A549 (cell line): ENCODE measurements around the gene SACM1L. TPM values are rescaled to one million over a fixed set of nuclear protein-coding genes. Genes with fewer than 3 reads are reported as not detected.

Source experiments
- ATAC-seq, 2 experiments: fragments of 200-7000 bp in 1 of 2; fragments of >200 bp in 1 of 2; cut with Nextera tagmentation in 1 of 2; cut with Tn5 transposase in 1 of 2; 3 replicates each; pipeline versions ENCODE4 v1.8.0 to v1.9.1; 2018 to 2020; ENCODE audit warnings: mild to moderate bottlenecking in 1 of 2, moderate library complexity in 1 of 2
- CTCF ChIA-PET: fragments of 300-600 bp; sonication (Branson Sonifier 250); formaldehyde crosslinking; extraction: SDS; loops from one replicate; lab custom pipeline; 2021; ENCODE audit warnings: antibody characterized with exemption, inconsistent platforms; lab: Yijun Ruan, JAX
- POLR2A ChIA-PET: fragments of 350-600 bp; formaldehyde crosslinking; extraction: SDS; loops from one replicate; lab custom pipeline; 2021; ENCODE audit warnings: antibody characterized with exemption, inconsistent platforms; lab: Yijun Ruan, JAX
- DNase-seq, 2 experiments: peaks; one replicate each; pipeline versions ENCODE4 v3.0.0 to v3.0.0-alpha.2; 2011 to 2016; ENCODE audit warnings: low read depth in 1 of 2, low spot score in 1 of 2
- FAIRE-seq: peaks from 2 replicates; lab custom pipeline; 2011; peaks lifted over from hg19 to GRCh38; lab: Jason Lieb, UNC
- H3K27ac ChIP-seq, 2 experiments: fragments of >200 bp; sonication (Bioruptor Twin); formaldehyde crosslinking; 3 replicates each; pipeline ENCODE4 v1.5.1; 2016 to 2017
- H3K4me1 ChIP-seq: fragments of >200 bp; sonication (Bioruptor Twin); formaldehyde crosslinking; 3 replicates; pipeline ENCODE4 v1.6.1; 2016
- H3K4me2 ChIP-seq: fragments of >200 bp; sonication (Bioruptor Twin); formaldehyde crosslinking; 3 replicates; pipeline ENCODE4 v1.6.1; 2016
- H3K4me3 ChIP-seq: fragments of >200 bp; sonication (Bioruptor Twin); formaldehyde crosslinking; 3 replicates; pipeline ENCODE4 v1.5.1; 2016
- H3K9me3 ChIP-seq: fragments of >200 bp; sonication (Bioruptor Twin); formaldehyde crosslinking; 3 replicates; pipeline ENCODE4 v1.6.1; 2016
- BHLHE40 ChIP-seq: IDR thresholded peaks from 2 replicates; pipeline ENCODE4 v1.6.1; 2012; ENCODE audit warnings: low read depth, low read length, inconsistent platforms
- CHD2 ChIP-seq: fragments of 150-350 bp; IDR thresholded peaks from 2 replicates; pipeline ENCODE4 v1.6.1; 2014; ENCODE audit warnings: low read length; ENCODE audit not compliant: partially characterized antibody
- CTCF ChIP-seq: fragments of >200 bp; sonication (Bioruptor Twin); formaldehyde crosslinking; IDR thresholded peaks from 3 replicates; pipeline ENCODE4 v1.5.1; 2016
- E2F6 ChIP-seq: IDR thresholded peaks from 2 replicates; pipeline ENCODE4 v1.6.1; 2012; ENCODE audit warnings: low read depth, borderline replicate concordance
- EHMT2 ChIP-seq: fragments of 200-600 bp; sonication (generic); IDR thresholded peaks from 2 replicates; pipeline ENCODE4 v1.6.1; 2016; ENCODE audit warnings: antibody characterized with exemption, low read depth, mild to moderate bottlenecking, moderate library complexity
- ELK1 ChIP-seq: fragments of 150-350 bp; IDR thresholded peaks from 2 replicates; pipeline ENCODE4 v1.6.1; 2014; ENCODE audit warnings: low read depth, mild to moderate bottlenecking, low read length
- EP300 ChIP-seq, 2 experiments: fragments of >200 bp; sonication (Bioruptor Twin); formaldehyde crosslinking; IDR thresholded peaks; 2 replicates in 1 of 2; 3 replicates in 1 of 2; pipeline ENCODE4 v1.6.1; 2016 to 2017
- FOSL2 ChIP-seq, 2 experiments: fragments of 450-650 bp in 1 of 2; fragments of >200 bp in 1 of 2; sonication (Bioruptor Twin) in 1 of 2; formaldehyde crosslinking; IDR thresholded peaks; 2 replicates each; pipeline versions ENCODE4 v1.5.0 to v1.6.1; 2016 to 2020; ENCODE audit warnings: mild to moderate bottlenecking in 1 of 2, moderate library complexity in 1 of 2
- HOXA7 ChIP-seq: fragments of 250-450 bp; sonication (Bioruptor Pico); IDR thresholded peaks from 2 replicates; pipeline ENCODE4 v1.5.0; 2020; ENCODE audit warnings: mild to moderate bottlenecking, moderate library complexity
- HOXB13 ChIP-seq: fragments of 250-450 bp; sonication (Bioruptor Pico); IDR thresholded peaks from 2 replicates; pipeline ENCODE4 v1.5.0; 2020; ENCODE audit warnings: low read depth, mild to moderate bottlenecking, moderate library complexity
- HOXB5 ChIP-seq: fragments of 250-450 bp; sonication (Bioruptor Pico); IDR thresholded peaks from 2 replicates; pipeline ENCODE4 v1.5.0; 2020; ENCODE audit warnings: mild to moderate bottlenecking, moderate library complexity
- JUN ChIP-seq, 2 experiments: fragments of >200 bp; sonication (Bioruptor Twin); formaldehyde crosslinking; IDR thresholded peaks; 2 replicates in 1 of 2; 3 replicates in 1 of 2; pipeline ENCODE4 v1.6.1; 2016 to 2017
- JUNB ChIP-seq: fragments of >200 bp; sonication (Bioruptor Twin); formaldehyde crosslinking; IDR thresholded peaks from 2 replicates; pipeline ENCODE4 v1.6.1; 2016
- MAX ChIP-seq: IDR thresholded peaks from 2 replicates; pipeline ENCODE4 v1.6.1; 2012
- MYC ChIP-seq: IDR thresholded peaks from 2 replicates; pipeline ENCODE4 v1.6.1; 2012; ENCODE audit warnings: mild to moderate bottlenecking, inconsistent platforms, low read length, improper control_type of control experiment, borderline replicate concordance
- NR3C1 ChIP-seq: fragments of >200 bp; sonication (Bioruptor Twin); formaldehyde crosslinking; IDR thresholded peaks from 3 replicates; pipeline ENCODE4 v1.6.1; 2017
- POLR2A ChIP-seq: IDR thresholded peaks from 2 replicates; pipeline ENCODE4 v1.6.1; 2012; ENCODE audit warnings: mild to moderate bottlenecking, low read length
- POLR2AphosphoS2 ChIP-seq: conservative IDR thresholded peaks from 2 replicates; pipeline ENCODE4 v1.6.1; 2012; ENCODE audit warnings: low read length, improper control_type of control experiment, inconsistent platforms
- RCOR1 ChIP-seq: fragments of 150-350 bp; IDR thresholded peaks from 2 replicates; pipeline ENCODE4 v1.6.1; 2014; ENCODE audit warnings: antibody characterized with exemption, low read length, low read depth
- RFX5 ChIP-seq: fragments of 450-650 bp; IDR thresholded peaks from 2 replicates; pipeline ENCODE4 v1.7.1; 2014; ENCODE audit warnings: antibody characterized with exemption, mild to moderate bottlenecking, moderate library complexity
- SREBF2 ChIP-seq: fragments of 450-650 bp; IDR thresholded peaks from 2 replicates; pipeline ENCODE4 v1.6.1; 2014; ENCODE audit warnings: mild to moderate bottlenecking, moderate library complexity
- USF2 ChIP-seq: fragments of 450-650 bp; IDR thresholded peaks from 2 replicates; pipeline ENCODE4 v1.6.1; 2014; ENCODE audit warnings: antibody characterized with exemption
- ZFP36 ChIP-seq: fragments of 450-650 bp; IDR thresholded peaks from 2 replicates; pipeline ENCODE4 v1.6.1; 2014; ENCODE audit warnings: borderline replicate concordance; ENCODE audit not compliant: partially characterized antibody
- ZNF302 ChIP-seq: fragments of 250-450 bp; sonication (Bioruptor Pico); IDR thresholded peaks from 2 replicates; pipeline ENCODE4 v1.9.0; 2021; ENCODE audit warnings: inconsistent platforms, mild to moderate bottlenecking, moderate library complexity
- ZSCAN20 ChIP-seq: fragments of 250-450 bp; sonication (Bioruptor Pico); IDR thresholded peaks from 2 replicates; pipeline ENCODE4 v1.8.0; 2022; ENCODE audit warnings: mild to moderate bottlenecking, moderate library complexity
- WGBS: methylation state at CpG from one replicate; pipeline ENCODE4 v1.1.6; 2017; ENCODE audit errors: missing lambda C conversion rate; 5-methylcytosine and 5-hydroxymethylcytosine counted together
- polyA plus RNA-seq, 4 experiments: library from polyadenylated mRNA; depleted of rRNA in 3 of 4; stranded (reverse); fragments of >200 nt; fragmentation: RNase III in 1 of 4; extraction: RNeasy Plus Mini Kit Qiagen cat#74134 plus additional on column Dnase treatment in 1 of 4; gene quantifications; 2 replicates in 3 of 4; 3 replicates in 1 of 4; pipeline ENCODE4 v1.2.3, GENCODE V29; 2011 to 2017

Gene SACM1L
- polyA plus RNA-seq, 2 of the 4 experiments (the other 2 are of a cell fraction) = 21.1 to 27.8 TPM

GRCh38 chr3:45793482-45794176 is 104.4 kb downstream of the SACM1L start (continued):
- TF ChIP-seq MYC = no peak

- Histone ChIP-seq H3K27ac (no peak overlapping the region), H3K4me2 (no peak overlapping the region)
Measured at GRCh38 chr3:45794177-45794560, 105.0 kb downstream of the SACM1L start.

GRCh38 chr3:45794660-45795059 is 105.5 kb downstream of the SACM1L start:
- Histone ChIP-seq H3K4me2 (no peak overlapping the region), H3K4me1 (peaks cover 9% of the 10 kb centered on the region; the same call in 2 of the 3 replicates), H3K9me3 (0 out of 3 replicates have a peak, but pooled peaks cover 1% of the 10 kb centered on the region), H3K27ac (no peak overlapping the region), H3K4me3 (no peak overlapping the region)
- DNase-seq = no peak
- CTCF ChIA-PET = interaction anchor here (0.9 kb wide), 1 partner anchor 31 kb away, joined by 3 read pairs; no protein-coding TSS in a partner anchor
- no peak for ATAC-seq
- no peak for FAIRE-seq
- 37% methylated on average over 1 of the region's 1 CpG for WGBS
- POLR2A ChIA-PET = no interaction called here
- no peak for TF ChIP-seq HOXB13
- no peak for TF ChIP-seq FOSL2 (IDR thresholded peaks at IDR 0.05)
- TF ChIP-seq FOSL2 (CRISPR knock-in tag; IDR thresholded peaks at IDR 0.05) = no peak
- TF ChIP-seq ZSCAN20 (CRISPR knock-in tag) = no peak
- TF ChIP-seq EP300 (IDR thresholded peaks at IDR 0.05) = no peak
- TF ChIP-seq ELK1 = no peak
- TF ChIP-seq JUNB = no peak
- no peak for TF ChIP-seq SREBF2
- no peak for TF ChIP-seq POLR2AphosphoS2
- TF ChIP-seq ZNF302 (CRISPR knock-in tag) = no peak
- no peak for TF ChIP-seq BHLHE40
- no peak for TF ChIP-seq CHD2
- no peak for TF ChIP-seq POLR2A
- no peak for TF ChIP-seq HOXA7 (CRISPR knock-in tag)
- TF ChIP-seq HOXB5 (CRISPR knock-in tag) = no peak
- no peak for TF ChIP-seq EHMT2
- TF ChIP-seq NR3C1 = no peak
- no peak for TF ChIP-seq RCOR1

More at GRCh38 chr3:45794177-45794560, 105.0 kb downstream of the SACM1L start:
- no peak for TF ChIP-seq POLR2A
- no peak for TF ChIP-seq RCOR1
- no peak for TF ChIP-seq MYC
- TF ChIP-seq POLR2AphosphoS2 = no peak
- no peak for TF ChIP-seq EP300 (IDR thresholded peaks at IDR 0.05)
- no peak for TF ChIP-seq CTCF
- no peak for TF ChIP-seq JUN (IDR thresholded peaks at IDR 0.05)
- TF ChIP-seq NR3C1 = no peak
- TF ChIP-seq MAX = no peak
- TF ChIP-seq ZNF302 (CRISPR knock-in tag) = no peak
- no peak for TF ChIP-seq E2F6
- TF ChIP-seq USF2 = no peak
- no peak for TF ChIP-seq HOXB13
- no peak for TF ChIP-seq FOSL2 (IDR thresholded peaks at IDR 0.05)
- no peak for TF ChIP-seq FOSL2 (CRISPR knock-in tag; IDR thresholded peaks at IDR 0.05)
- no peak for TF ChIP-seq ZFP36
- TF ChIP-seq RFX5 = no peak
- TF ChIP-seq, all 56 proteins: peak for 0
- POLR2A ChIA-PET = no interaction called here
- WGBS = 91% methylated on average over 5 of the region's 5 CpGs
- FAIRE-seq (no peak), DNase-seq (no peak), ATAC-seq (no peak)
- Histone ChIP-seq H3K9me3 (0 out of 3 replicates have a peak, but pooled peaks cover 2% of the 10 kb centered on the region), H3K4me1 (peaks cover 9% of the 10 kb centered on the region; the same call in 2 of the 3 replicates), H3K4me3 (no peak overlapping the region)
- CTCF ChIA-PET = interaction anchor here (0.9 to 1.5 kb wide), 2 partner anchors 31 to 33 kb away, joined by 3 to 4 read pairs; no protein-coding TSS in a partner anchor
